Dendritic cell treated with granulocyte-macrophage colony-stimulating factor and Interleukin-4, amounts not matched to agents 40 ng/mL and 50 ng/mL, for 4 days (primary cell): ENCODE data around the gene UNC119.
"Not testable (repeated sequence)": the region's sequence is repeated elsewhere in the genome, so short reads cannot be mapped to it uniquely, and the experiment has no call there.

Experiments used
- H3K27ac Mint-ChIP-seq: one replicate; pipeline ENCODE4 v1.8.0; 2022; ENCODE audit warnings: mild to moderate bottlenecking, mixed read lengths
- H3K27me3 Mint-ChIP-seq: one replicate; pipeline ENCODE4 v1.8.0; 2022; ENCODE audit warnings: mild to moderate bottlenecking, mixed read lengths
- H3K36me3 Mint-ChIP-seq: one replicate; pipeline ENCODE4 v1.8.0; 2022; ENCODE audit warnings: low read depth, mixed read lengths
- H3K4me1 Mint-ChIP-seq: one replicate; pipeline ENCODE4 v1.8.0; 2022; ENCODE audit warnings: low read depth, mixed read lengths
- H3K4me3 Mint-ChIP-seq: one replicate; pipeline ENCODE4 v1.8.0; 2022; ENCODE audit warnings: mild to moderate bottlenecking, moderate library complexity, mixed read lengths
- H3K9me3 Mint-ChIP-seq: one replicate; pipeline ENCODE4 v1.8.0; 2022; ENCODE audit warnings: mixed read lengths
- intact Hi-C: fragments of 100-400 bp; cut with micrococcal nuclease; formaldehyde crosslinking; loops from one replicate; pipeline ENCODE4 v1.15.0; 2022

Gene UNC119

GRCh38 chr17:28528327-28529012, 24.0 kb downstream of the UNC119 start:
- Mint-ChIP-seq H3K4me1 (peaks cover 18% of the 10 kb centered on the region), H3K36me3 (no peaks in the 10 kb centered on the region), H3K27me3 (peaks cover 12% of the 10 kb centered on the region), H3K27ac (no peak overlapping the region), H3K4me3 (no peak overlapping the region), H3K9me3 (no peaks in the 10 kb centered on the region)
- intact Hi-C loops: no loop called here

DNA sequence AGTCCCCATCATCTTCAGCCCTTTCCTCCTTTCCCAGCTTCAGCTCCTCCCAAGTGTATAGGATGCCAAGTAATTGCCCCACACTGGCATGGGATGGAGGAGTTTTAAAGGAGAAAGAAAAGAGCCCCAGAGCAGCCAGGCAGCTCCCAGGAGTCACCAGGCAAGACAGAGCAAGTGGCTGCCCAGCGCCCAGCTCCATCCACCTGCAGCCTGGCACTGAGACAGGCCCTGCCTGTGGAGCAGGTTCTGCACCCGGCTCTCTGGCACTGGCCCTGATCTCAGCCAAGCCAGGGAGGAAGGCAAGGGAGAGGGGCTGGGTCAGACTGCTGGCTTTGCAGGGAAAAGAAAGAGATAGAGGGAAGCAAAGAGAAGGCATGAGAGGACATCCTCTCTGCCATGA, 24.6 kb downstream of the UNC119 start:
- no peak overlapping the region for H3K27ac Mint-ChIP-seq

GRCh38 chr17:28527181-28527681, 25.2 kb downstream of the UNC119 start:
- Mint-ChIP-seq H3K9me3 (no peaks in the 10 kb centered on the region), H3K4me3 (no peak overlapping the region), H3K4me1 (peaks cover 13% of the 10 kb centered on the region), H3K27ac (peak overlapping the region; percentile 26), H3K27me3 (peaks cover 12% of the 10 kb centered on the region), H3K36me3 (no peaks in the 10 kb centered on the region)
- intact Hi-C loops: no loop called here

More for the DNA sequence above, 24.6 kb downstream of the UNC119 start:
- peaks cover 18% of the 10 kb centered on the region for H3K4me1 Mint-ChIP-seq
- H3K27me3 Mint-ChIP-seq: peaks cover 12% of the 10 kb centered on the region
- no peaks in the 10 kb centered on the region for H3K9me3 Mint-ChIP-seq
- intact Hi-C loops: no loop called here
- H3K4me3 Mint-ChIP-seq: no peak overlapping the region
- H3K36me3 Mint-ChIP-seq: no peaks in the 10 kb centered on the region

DNA sequence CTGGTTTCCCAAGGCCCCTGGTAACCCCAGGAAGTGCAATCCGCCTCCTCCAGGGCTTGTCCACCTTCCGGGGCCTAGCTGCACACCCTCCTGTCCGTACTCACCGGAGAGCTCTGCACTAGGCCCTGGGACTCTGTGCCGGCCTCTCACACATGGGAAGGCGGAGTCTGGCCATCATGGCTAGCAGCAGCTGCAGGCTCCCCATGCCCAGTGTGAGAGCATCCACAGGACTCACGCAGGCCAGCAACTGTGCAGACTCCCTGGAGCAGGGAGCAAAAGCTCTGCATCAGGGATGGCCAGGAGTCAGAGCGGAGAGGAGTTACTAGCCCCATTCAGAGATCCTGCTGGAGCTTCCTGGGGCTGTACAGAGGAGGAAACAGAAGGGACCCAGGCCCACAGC, 26.0 kb downstream of the UNC119 start:
- no peak overlapping the region for H3K27ac Mint-ChIP-seq
- peaks cover 13% of the 10 kb centered on the region for H3K4me1 Mint-ChIP-seq
- intact Hi-C loops: no loop called here
- H3K9me3 Mint-ChIP-seq: no peaks in the 10 kb centered on the region
- peaks cover 8% of the 10 kb centered on the region for H3K27me3 Mint-ChIP-seq
- no peaks in the 10 kb centered on the region for H3K36me3 Mint-ChIP-seq
- no peak overlapping the region for H3K4me3 Mint-ChIP-seq

GRCh38 chr17:28524476-28525424, 27.7 kb downstream of the UNC119 start:
- peaks cover 13% of the 10 kb centered on the region for H3K4me1 Mint-ChIP-seq
- intact Hi-C loops: no loop called here
- no peaks in the 10 kb centered on the region for H3K36me3 Mint-ChIP-seq
- H3K4me3 Mint-ChIP-seq: no peak overlapping the region
- H3K27ac Mint-ChIP-seq: no peak overlapping the region
- no peaks in the 10 kb centered on the region for H3K9me3 Mint-ChIP-seq
- H3K27me3 Mint-ChIP-seq: peaks cover 3% of the 10 kb centered on the region

DNA sequence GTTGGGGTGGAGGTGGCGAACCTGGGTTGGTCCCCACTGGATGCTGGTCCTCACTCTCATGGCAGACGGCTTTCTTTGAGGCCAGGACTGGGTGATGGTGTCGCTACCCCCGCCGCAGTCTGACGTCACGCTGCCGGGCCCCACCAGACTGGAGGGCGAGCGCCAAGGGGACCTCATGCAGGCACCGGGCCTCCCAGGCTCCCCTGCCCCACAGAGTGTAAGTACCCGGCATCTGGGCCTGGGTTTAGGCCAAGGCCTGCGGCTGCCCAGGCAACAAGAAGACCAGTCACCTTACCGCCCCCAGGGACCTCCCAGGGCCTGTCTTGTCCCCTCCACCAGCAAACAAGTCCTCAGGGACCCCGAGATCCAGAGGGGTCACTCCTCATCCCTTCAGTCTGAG, 28.5 kb downstream of the UNC119 start:
- H3K9me3 Mint-ChIP-seq: no peaks in the 10 kb centered on the region
- no peak overlapping the region for H3K4me3 Mint-ChIP-seq
- H3K27ac Mint-ChIP-seq: no peak overlapping the region
- peaks cover 21% of the 10 kb centered on the region for H3K4me1 Mint-ChIP-seq
- intact Hi-C loops: no loop called here
- peaks cover 9% of the 10 kb centered on the region for H3K27me3 Mint-ChIP-seq
- H3K36me3 Mint-ChIP-seq: no peaks in the 10 kb centered on the region

- H3K27me3 Mint-ChIP-seq: peaks cover 13% of the 10 kb centered on the region
- no peak overlapping the region for H3K27ac Mint-ChIP-seq
- no peaks in the 10 kb centered on the region for H3K9me3 Mint-ChIP-seq
- no peaks in the 10 kb centered on the region for H3K36me3 Mint-ChIP-seq
- no peak overlapping the region for H3K4me3 Mint-ChIP-seq
- H3K4me1 Mint-ChIP-seq: peaks cover 28% of the 10 kb centered on the region
- intact Hi-C loops: no loop called here
Measured at GRCh38 chr17:28523186-28523585, 29.2 kb downstream of the UNC119 start.

- H3K9me3 Mint-ChIP-seq, intact Hi-C loops, H3K4me3 Mint-ChIP-seq, H3K36me3 Mint-ChIP-seq, H3K27ac Mint-ChIP-seq: not testable (repeated sequence)
- Mint-ChIP-seq H3K27me3 (peaks cover 14% of the 10 kb centered on the region), H3K4me1 (peaks cover 27% of the 10 kb centered on the region)
Measured at GRCh38 chr17:28522281-28522680, 30.1 kb downstream of the UNC119 start.

DNA sequence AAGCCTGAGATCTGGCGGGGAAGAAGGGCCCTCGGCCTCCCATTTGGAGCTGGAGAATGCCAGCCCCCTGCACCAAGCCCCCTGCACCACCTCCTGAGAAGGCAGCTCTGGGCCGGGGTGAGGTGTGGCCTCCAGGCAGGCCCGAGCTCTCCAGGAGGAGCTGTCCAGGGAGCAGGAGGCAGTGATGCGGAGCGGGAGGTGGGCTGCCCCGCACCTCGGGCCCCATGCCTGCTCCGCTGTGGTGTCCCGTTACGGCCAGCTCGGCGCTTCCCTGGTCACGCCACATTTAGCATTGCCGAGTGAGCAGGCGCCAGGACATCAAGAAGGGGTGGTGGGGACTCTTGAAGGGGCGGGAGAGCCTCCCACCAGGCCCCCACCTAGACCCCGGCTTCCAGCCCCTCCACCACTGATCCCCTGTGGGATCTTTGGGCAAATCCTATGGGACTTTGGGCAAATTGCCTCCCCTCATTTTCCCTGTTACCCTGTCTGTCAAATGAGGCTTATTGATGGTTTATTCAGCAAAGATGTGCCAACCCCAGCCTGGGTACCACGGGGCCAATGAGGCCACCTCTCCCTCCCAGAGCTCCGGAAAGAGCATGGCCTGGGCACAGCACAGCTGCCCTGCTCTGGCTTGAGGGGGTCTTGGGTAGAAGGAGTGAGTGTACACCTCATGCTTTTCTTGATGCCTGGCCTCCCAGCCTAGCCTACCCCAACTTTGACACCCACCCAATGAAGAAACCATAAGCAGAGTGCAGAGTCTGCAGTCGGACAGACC, 30.9 kb downstream of the UNC119 start:
- H3K9me3 Mint-ChIP-seq: no peaks in the 10 kb centered on the region
- peaks cover 19% of the 10 kb centered on the region for H3K4me1 Mint-ChIP-seq
- peaks cover 17% of the 10 kb centered on the region for H3K27me3 Mint-ChIP-seq
- no peak overlapping the region for H3K27ac Mint-ChIP-seq
- H3K4me3 Mint-ChIP-seq: no peak overlapping the region
- intact Hi-C loops: no loop called here
- H3K36me3 Mint-ChIP-seq: no peaks in the 10 kb centered on the region

- intact Hi-C loops: no loop called here
- Mint-ChIP-seq H3K4me1 (peaks cover 18% of the 10 kb centered on the region), H3K9me3 (no peaks in the 10 kb centered on the region), H3K27me3 (peaks cover 22% of the 10 kb centered on the region), H3K27ac (no peak overlapping the region), H3K36me3 (no peaks in the 10 kb centered on the region), H3K4me3 (no peak overlapping the region)
Measured at GRCh38 chr17:28520687-28521086, 31.7 kb downstream of the UNC119 start.

DNA sequence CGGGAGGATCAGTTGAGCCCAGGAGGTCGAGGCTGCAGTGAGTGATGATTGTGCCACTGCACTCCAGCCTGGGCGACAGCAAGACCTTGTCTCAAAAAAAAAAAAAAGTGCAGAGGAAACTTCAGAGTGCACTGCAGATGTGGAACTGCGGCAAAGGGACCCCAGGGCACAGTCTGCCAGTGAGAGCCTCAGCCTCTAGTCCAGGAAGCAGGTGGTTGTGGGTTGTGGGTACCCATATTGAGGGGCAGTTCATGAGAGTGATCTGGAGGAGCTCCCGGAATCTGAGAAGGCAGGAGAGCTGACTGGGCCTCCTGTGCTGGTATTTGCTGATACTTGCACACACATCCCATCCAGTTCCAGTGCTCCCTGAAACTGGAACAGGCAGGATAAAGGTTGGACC, 33.2 kb downstream of the UNC119 start:
- peaks cover 26% of the 10 kb centered on the region for H3K27me3 Mint-ChIP-seq
- no peak overlapping the region for H3K4me3 Mint-ChIP-seq
- intact Hi-C loops: no loop called here
- H3K4me1 Mint-ChIP-seq: peaks cover 18% of the 10 kb centered on the region
- H3K36me3 Mint-ChIP-seq: no peaks in the 10 kb centered on the region
- no peak overlapping the region for H3K27ac Mint-ChIP-seq
- no peaks in the 10 kb centered on the region for H3K9me3 Mint-ChIP-seq

GRCh38 chr17:28518578-28518977, 33.8 kb downstream of the UNC119 start:
- Mint-ChIP-seq H3K4me1 (peaks cover 18% of the 10 kb centered on the region), H3K36me3 (no peaks in the 10 kb centered on the region), H3K27ac (peak overlapping the region; percentile 43), H3K9me3 (no peaks in the 10 kb centered on the region), H3K4me3 (no peak overlapping the region), H3K27me3 (peaks cover 32% of the 10 kb centered on the region)
- intact Hi-C loops: no loop called here

GRCh38 chr17:28518132-28518531, 34.3 kb downstream of the UNC119 start:
- Mint-ChIP-seq H3K9me3 (no peaks in the 10 kb centered on the region), H3K36me3 (no peaks in the 10 kb centered on the region), H3K4me3 (no peak overlapping the region), H3K4me1 (peaks cover 18% of the 10 kb centered on the region), H3K27ac (peak overlapping the region; percentile 43), H3K27me3 (peaks cover 35% of the 10 kb centered on the region)
- intact Hi-C loops: no loop called here

- Mint-ChIP-seq H3K36me3 (no peaks in the 10 kb centered on the region), H3K9me3 (no peaks in the 10 kb centered on the region), H3K4me3 (no peak overlapping the region), H3K4me1 (peaks cover 34% of the 10 kb centered on the region), H3K27ac (no peak overlapping the region), H3K27me3 (peaks cover 36% of the 10 kb centered on the region)
- intact Hi-C loops: no loop called here
Measured at GRCh38 chr17:28515518-28515917, 36.9 kb downstream of the UNC119 start.
